AG09319 (cell line): ENCODE results near the gene RFC1.
"Not testable (repeated sequence)": the region's sequence is repeated elsewhere in the genome, so short reads cannot be mapped to it uniquely, and the experiment has no call there.

Experiments used
- DNase-seq: peaks from one replicate; pipeline ENCODE4 v3.0.0-alpha.2; 2010; ENCODE audit warnings: low read depth; ENCODE audit errors: extremely low read depth
- CTCF ChIP-seq: IDR thresholded peaks from 2 replicates; pipeline ENCODE4 v1.5.1; 2011; ENCODE audit warnings: low read depth, mild to moderate bottlenecking, inconsistent platforms, low read length, moderate library complexity

RFC1 gene

GRCh38 chr4:39363773-39364393, 2.3 kb downstream of the RFC1 start:
- no peak for DNase-seq
- TF ChIP-seq CTCF, result no peak

- no peak for DNase-seq
- no peak for TF ChIP-seq CTCF
These were observed 3.3 kb downstream of the RFC1 start for GRCh38 chr4:39362827-39363226.

- not testable (repeated sequence) for DNase-seq
These were observed 5.6 kb downstream of the RFC1 start for GRCh38 chr4:39360611-39361010.

- no peak for TF ChIP-seq CTCF
- no peak for DNase-seq
These were observed 9.2 kb downstream of the RFC1 start for GRCh38 chr4:39357002-39357401.

- TF ChIP-seq CTCF, result no peak
These were observed 12.0 kb downstream of the RFC1 start for GRCh38 chr4:39354254-39354552.

GRCh38 chr4:39353478-39354253, 12.5 kb downstream of the RFC1 start:
- DNase-seq, result no peak
- TF ChIP-seq CTCF, result no peak

More at GRCh38 chr4:39354254-39354552, 12.0 kb downstream of the RFC1 start:
- DNase-seq, result no peak

GRCh38 chr4:39353149-39353477, 13.0 kb downstream of the RFC1 start:
- not testable (repeated sequence) for DNase-seq

- no peak for TF ChIP-seq CTCF
- DNase-seq, result no peak
These were observed 16.8 kb downstream of the RFC1 start for GRCh38 chr4:39349326-39349725.
